ENCODE results near the gene TIGD3. TPM values are rescaled to one million over a fixed set of nuclear protein-coding genes. Genes with fewer than 3 reads are reported as not detected.

TIGD3 gene
- total and polyA plus RNA-seq, 9 of the 15 experiments (the other 6 are each of a cell fraction or from before 2014, with no cell fraction given), result 0.06 to 1.3 (median 0.56) TPM

DNA sequence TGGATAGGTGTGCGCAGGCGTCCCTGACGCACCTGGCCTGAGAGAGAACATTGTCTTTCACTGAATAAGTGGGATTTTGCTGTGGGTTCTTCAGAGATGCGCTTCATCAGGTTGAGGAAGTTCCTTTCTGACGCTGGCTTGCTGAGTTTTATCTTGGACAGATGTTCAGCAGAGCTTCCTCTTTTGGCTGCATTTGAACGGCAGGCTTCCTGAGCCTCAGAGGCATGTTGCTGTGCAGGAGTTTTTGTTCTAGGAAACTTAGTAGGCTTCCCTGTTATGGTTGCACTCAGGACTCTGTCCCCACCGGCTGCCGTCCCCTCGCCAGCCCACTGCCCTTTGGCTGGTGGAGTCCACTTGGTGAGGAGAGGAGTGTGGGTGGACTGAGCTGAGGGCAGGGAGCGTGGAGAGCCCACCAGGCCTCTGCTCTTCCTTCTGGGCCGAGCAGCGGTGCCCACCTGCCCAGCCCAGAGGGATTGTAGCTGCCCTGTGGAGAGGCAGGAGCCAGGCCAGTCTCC, 49.1 kb downstream of the TIGD3 start (continued):
- TF ChIP-seq, protein P1, sequence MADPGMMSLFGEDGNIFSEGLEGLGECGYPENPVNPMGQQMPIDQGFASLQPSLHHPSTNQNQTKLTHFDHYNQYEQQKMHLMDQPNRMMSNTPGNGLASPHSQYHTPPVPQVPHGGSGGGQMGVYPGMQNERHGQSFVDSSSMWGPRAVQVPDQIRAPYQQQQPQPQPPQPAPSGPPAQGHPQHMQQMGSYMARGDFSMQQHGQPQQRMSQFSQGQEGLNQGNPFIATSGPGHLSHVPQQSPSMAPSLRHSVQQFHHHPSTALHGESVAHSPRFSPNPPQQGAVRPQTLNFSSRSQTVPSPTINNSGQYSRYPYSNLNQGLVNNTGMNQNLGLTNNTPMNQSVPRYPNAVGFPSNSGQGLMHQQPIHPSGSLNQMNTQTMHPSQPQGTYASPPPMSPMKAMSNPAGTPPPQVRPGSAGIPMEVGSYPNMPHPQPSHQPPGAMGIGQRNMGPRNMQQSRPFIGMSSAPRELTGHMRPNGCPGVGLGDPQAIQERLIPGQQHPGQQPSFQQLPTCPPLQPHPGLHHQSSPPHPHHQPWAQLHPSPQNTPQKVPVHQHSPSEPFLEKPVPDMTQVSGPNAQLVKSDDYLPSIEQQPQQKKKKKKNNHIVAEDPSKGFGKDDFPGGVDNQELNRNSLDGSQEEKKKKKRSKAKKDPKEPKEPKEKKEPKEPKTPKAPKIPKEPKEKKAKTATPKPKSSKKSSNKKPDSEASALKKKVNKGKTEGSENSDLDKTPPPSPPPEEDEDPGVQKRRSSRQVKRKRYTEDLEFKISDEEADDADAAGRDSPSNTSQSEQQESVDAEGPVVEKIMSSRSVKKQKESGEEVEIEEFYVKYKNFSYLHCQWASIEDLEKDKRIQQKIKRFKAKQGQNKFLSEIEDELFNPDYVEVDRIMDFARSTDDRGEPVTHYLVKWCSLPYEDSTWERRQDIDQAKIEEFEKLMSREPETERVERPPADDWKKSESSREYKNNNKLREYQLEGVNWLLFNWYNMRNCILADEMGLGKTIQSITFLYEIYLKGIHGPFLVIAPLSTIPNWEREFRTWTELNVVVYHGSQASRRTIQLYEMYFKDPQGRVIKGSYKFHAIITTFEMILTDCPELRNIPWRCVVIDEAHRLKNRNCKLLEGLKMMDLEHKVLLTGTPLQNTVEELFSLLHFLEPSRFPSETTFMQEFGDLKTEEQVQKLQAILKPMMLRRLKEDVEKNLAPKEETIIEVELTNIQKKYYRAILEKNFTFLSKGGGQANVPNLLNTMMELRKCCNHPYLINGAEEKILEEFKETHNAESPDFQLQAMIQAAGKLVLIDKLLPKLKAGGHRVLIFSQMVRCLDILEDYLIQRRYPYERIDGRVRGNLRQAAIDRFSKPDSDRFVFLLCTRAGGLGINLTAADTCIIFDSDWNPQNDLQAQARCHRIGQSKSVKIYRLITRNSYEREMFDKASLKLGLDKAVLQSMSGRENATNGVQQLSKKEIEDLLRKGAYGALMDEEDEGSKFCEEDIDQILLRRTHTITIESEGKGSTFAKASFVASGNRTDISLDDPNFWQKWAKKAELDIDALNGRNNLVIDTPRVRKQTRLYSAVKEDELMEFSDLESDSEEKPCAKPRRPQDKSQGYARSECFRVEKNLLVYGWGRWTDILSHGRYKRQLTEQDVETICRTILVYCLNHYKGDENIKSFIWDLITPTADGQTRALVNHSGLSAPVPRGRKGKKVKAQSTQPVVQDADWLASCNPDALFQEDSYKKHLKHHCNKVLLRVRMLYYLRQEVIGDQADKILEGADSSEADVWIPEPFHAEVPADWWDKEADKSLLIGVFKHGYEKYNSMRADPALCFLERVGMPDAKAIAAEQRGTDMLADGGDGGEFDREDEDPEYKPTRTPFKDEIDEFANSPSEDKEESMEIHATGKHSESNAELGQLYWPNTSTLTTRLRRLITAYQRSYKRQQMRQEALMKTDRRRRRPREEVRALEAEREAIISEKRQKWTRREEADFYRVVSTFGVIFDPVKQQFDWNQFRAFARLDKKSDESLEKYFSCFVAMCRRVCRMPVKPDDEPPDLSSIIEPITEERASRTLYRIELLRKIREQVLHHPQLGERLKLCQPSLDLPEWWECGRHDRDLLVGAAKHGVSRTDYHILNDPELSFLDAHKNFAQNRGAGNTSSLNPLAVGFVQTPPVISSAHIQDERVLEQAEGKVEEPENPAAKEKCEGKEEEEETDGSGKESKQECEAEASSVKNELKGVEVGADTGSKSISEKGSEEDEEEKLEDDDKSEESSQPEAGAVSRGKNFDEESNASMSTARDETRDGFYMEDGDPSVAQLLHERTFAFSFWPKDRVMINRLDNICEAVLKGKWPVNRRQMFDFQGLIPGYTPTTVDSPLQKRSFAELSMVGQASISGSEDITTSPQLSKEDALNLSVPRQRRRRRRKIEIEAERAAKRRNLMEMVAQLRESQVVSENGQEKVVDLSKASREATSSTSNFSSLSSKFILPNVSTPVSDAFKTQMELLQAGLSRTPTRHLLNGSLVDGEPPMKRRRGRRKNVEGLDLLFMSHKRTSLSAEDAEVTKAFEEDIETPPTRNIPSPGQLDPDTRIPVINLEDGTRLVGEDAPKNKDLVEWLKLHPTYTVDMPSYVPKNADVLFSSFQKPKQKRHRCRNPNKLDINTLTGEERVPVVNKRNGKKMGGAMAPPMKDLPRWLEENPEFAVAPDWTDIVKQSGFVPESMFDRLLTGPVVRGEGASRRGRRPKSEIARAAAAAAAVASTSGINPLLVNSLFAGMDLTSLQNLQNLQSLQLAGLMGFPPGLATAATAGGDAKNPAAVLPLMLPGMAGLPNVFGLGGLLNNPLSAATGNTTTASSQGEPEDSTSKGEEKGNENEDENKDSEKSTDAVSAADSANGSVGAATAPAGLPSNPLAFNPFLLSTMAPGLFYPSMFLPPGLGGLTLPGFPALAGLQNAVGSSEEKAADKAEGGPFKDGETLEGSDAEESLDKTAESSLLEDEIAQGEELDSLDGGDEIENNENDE (IDR thresholded peaks at IDR 0.05; ENCODE audit: low read depth, low read length), result no peak
- peak; percentile 9; the same call in 1 of the 2 replicates for TF ChIP-seq TAL1 (IDR thresholded peaks at IDR 0.05)
- peak; percentile 64; the same call in 1 of the 2 replicates for TF ChIP-seq TEAD4 (IDR thresholded peaks at IDR 0.05; ENCODE audit: low read length)
- TF ChIP-seq TEAD4 (CRISPR knock-in tag; IDR thresholded peaks at IDR 0.05; ENCODE audit: borderline replicate concordance), result no peak
- TF ChIP-seq CBFA2T3 (IDR thresholded peaks at IDR 0.05), result peak; percentile 25; the same call in 1 of the 2 replicates
- no peak for TF ChIP-seq ELF2 (CRISPR knock-in tag; IDR thresholded peaks at IDR 0.05)
- peak; percentile 37; the same call in 1 of the 2 replicates for TF ChIP-seq DPF2 (IDR thresholded peaks at IDR 0.05)
